IMR-90 (cell line): ENCODE data around the gene SFXN3. TPM values are rescaled to one million over a fixed set of nuclear protein-coding genes. Genes with fewer than 3 reads are reported as not detected.

Experiments used
- ATAC-seq: fragments of 200-7000 bp; cut with Tn5 transposase; 2 replicates; pipeline ENCODE4 v1.9.1; 2020; ENCODE audit warnings: low read depth, mild to moderate bottlenecking, moderate library complexity
- BruUV-seq: library from RNA; stranded (reverse); fragments of 400-500 nt; replicated peaks from 2 replicates; lab custom pipeline; 2021; lab: Mats Ljungman, UMichigan
- CTCF ChIA-PET: fragments of 300-600 bp; formaldehyde crosslinking; extraction: SDS; loops from one replicate; lab custom pipeline; 2021; ENCODE audit warnings: antibody characterized with exemption; lab: Yijun Ruan, JAX
- POLR2A ChIA-PET: fragments of 300-600 bp; sonication (Branson Sonifier 250); formaldehyde crosslinking; loops from one replicate; lab custom pipeline; 2022; ENCODE audit warnings: antibody characterized with exemption; ENCODE audit not compliant: unreplicated experiment; lab: Charles Lee
- DNase-seq: peaks from one replicate; pipeline ENCODE4 v3.0.0; 2013
- H2AFZ ChIP-seq: replicated peaks from 2 replicates; pipeline ENCODE3; 2013; ENCODE audit warnings: low read length, mild to moderate bottlenecking; ENCODE audit not compliant: poor library complexity
- H2AK5ac ChIP-seq: 2 replicates; pipeline ENCODE4 v1.6.1; 2013; ENCODE audit warnings: low read depth, low read length, inconsistent platforms
- H2AK9ac ChIP-seq: replicated peaks from 2 replicates; pipeline ENCODE3; 2013; ENCODE audit warnings: mild to moderate bottlenecking, low read depth, low read length, moderate library complexity; ENCODE audit not compliant: poor library complexity
- H2BK120ac ChIP-seq: 2 replicates; pipeline ENCODE4 v1.6.1; 2013; ENCODE audit warnings: low read depth, low read length, inconsistent platforms
- H2BK15ac ChIP-seq: 3 replicates; pipeline ENCODE4 v1.6.1; 2013; ENCODE audit warnings: low read depth, low read length, inconsistent platforms
- H2BK20ac ChIP-seq: 2 replicates; pipeline ENCODE4 v1.6.1; 2013; ENCODE audit warnings: low read depth, mild to moderate bottlenecking, inconsistent platforms, low read length, moderate library complexity
- H2BK5ac ChIP-seq: 2 replicates; pipeline ENCODE4 v1.6.1; 2013; ENCODE audit warnings: mild to moderate bottlenecking, low read depth, low read length, inconsistent platforms; ENCODE audit not compliant: poor library complexity, severe bottlenecking
- H3K14ac ChIP-seq: replicated peaks from 2 replicates; pipeline ENCODE4 v1.6.1; 2013; ENCODE audit warnings: low read depth, low read length, inconsistent platforms
- H3K18ac ChIP-seq: 2 replicates; pipeline ENCODE4 v1.6.1; 2013; ENCODE audit warnings: low read depth, low read length, control low read depth
- H3K23ac ChIP-seq: 2 replicates; pipeline ENCODE4 v1.6.1; 2013; ENCODE audit warnings: low read depth, low read length, inconsistent platforms
- H3K27ac ChIP-seq: 2 replicates; pipeline ENCODE4 v1.5.1; 2013; ENCODE audit warnings: mild to moderate bottlenecking, control low read depth, low read length; ENCODE audit not compliant: insufficient read depth
- H3K27me3 ChIP-seq: 2 replicates; pipeline ENCODE4 v1.6.1; 2013; ENCODE audit warnings: low read length; ENCODE audit not compliant: control insufficient read depth, insufficient read depth
- H3K36me3 ChIP-seq: 2 replicates; pipeline ENCODE4 v1.6.1; 2013; ENCODE audit warnings: low read length, mixed read lengths; ENCODE audit not compliant: control insufficient read depth, insufficient read depth
- H3K4ac ChIP-seq: 2 replicates; pipeline ENCODE4 v1.6.1; 2013; ENCODE audit warnings: low read depth, low read length, inconsistent platforms
- H3K4me1 ChIP-seq: 2 replicates; pipeline ENCODE4 v1.6.1; 2013; ENCODE audit warnings: low read length, mixed read lengths; ENCODE audit not compliant: control insufficient read depth, insufficient read depth
- H3K4me2 ChIP-seq: 2 replicates; pipeline ENCODE4 v1.6.1; 2013; ENCODE audit warnings: low read depth, mild to moderate bottlenecking, control low read depth, low read length, moderate library complexity
- H3K4me3 ChIP-seq: 2 replicates; pipeline ENCODE4 v1.5.1; 2013; ENCODE audit warnings: low read depth, mild to moderate bottlenecking, control low read depth, low read length, moderate library complexity; ENCODE audit not compliant: insufficient read depth
- H3K56ac ChIP-seq: 2 replicates; pipeline ENCODE4 v1.6.1; 2013; ENCODE audit warnings: low read length, inconsistent platforms; ENCODE audit not compliant: insufficient read depth; ENCODE audit errors: extremely low read depth
- H3K79me1 ChIP-seq, 2 experiments: 2 replicates each; pipeline ENCODE4 v1.6.1; 2013; ENCODE audit warnings: low read length in 2 of 2, inconsistent platforms in 1 of 2, low read depth in 1 of 2
- H3K9ac ChIP-seq: 2 replicates; pipeline ENCODE4 v1.6.1; 2013; ENCODE audit warnings: low read depth, low read length, control low read depth
- H3K9me1 ChIP-seq: 2 replicates; pipeline ENCODE4 v1.6.1; 2013; ENCODE audit warnings: low read length, inconsistent platforms; ENCODE audit not compliant: insufficient read depth
- H3K9me3 ChIP-seq: 2 replicates; pipeline ENCODE4 v1.6.1; 2013; ENCODE audit warnings: low read length; ENCODE audit not compliant: control insufficient read depth, insufficient read depth
- H4K20me1 ChIP-seq: 2 replicates; pipeline ENCODE4 v1.6.1; 2013; ENCODE audit warnings: low read length, inconsistent platforms; ENCODE audit not compliant: insufficient read depth
- H4K5ac ChIP-seq: 2 replicates; pipeline ENCODE4 v1.6.1; 2013; ENCODE audit warnings: mild to moderate bottlenecking, low read depth, low read length, control low read depth
- H4K8ac ChIP-seq, 2 experiments: 2 replicates each; pipeline ENCODE4 v1.6.1; 2013; ENCODE audit warnings: low read depth in 2 of 2, low read length in 2 of 2, control low read depth in 1 of 2, inconsistent platforms in 1 of 2
- H4K91ac ChIP-seq: 2 replicates; pipeline ENCODE4 v1.6.1; 2013; ENCODE audit warnings: low read depth, low read length, inconsistent platforms; ENCODE audit not compliant: insufficient read depth
- BHLHE40 ChIP-seq: fragments of 150-350 bp; IDR thresholded peaks from 2 replicates; pipeline ENCODE4 v1.6.1; 2016; ENCODE audit warnings: mild to moderate bottlenecking, low read depth, low read length
- CEBPB ChIP-seq: IDR thresholded peaks from 2 replicates; pipeline ENCODE4 v1.6.1; 2012; ENCODE audit warnings: low read depth, low read length, improper control_type of control experiment
- CHD1 ChIP-seq: IDR thresholded peaks from 2 replicates; pipeline ENCODE4 v1.6.1; 2012; ENCODE audit warnings: low read depth, low read length, improper control_type of control experiment
- NFE2L2 ChIP-seq: fragments of 150-350 bp; IDR thresholded peaks from 2 replicates; pipeline ENCODE4 v1.6.1; 2016; ENCODE audit warnings: low read depth, mild to moderate bottlenecking, low read length
- POLR2A ChIP-seq: IDR thresholded peaks from 2 replicates; pipeline ENCODE4 v1.6.1; 2012; ENCODE audit warnings: mild to moderate bottlenecking, low read depth, low read length
- RAD21 ChIP-seq: IDR thresholded peaks from 2 replicates; pipeline ENCODE4 v1.6.1; 2012; ENCODE audit warnings: low read length, improper control_type of control experiment
- RCOR1 ChIP-seq: IDR thresholded peaks from 2 replicates; pipeline ENCODE4 v1.6.1; 2012; ENCODE audit warnings: mild to moderate bottlenecking, low read length, improper control_type of control experiment; ENCODE audit not compliant: insufficient replicate concordance
- SMC3 ChIP-seq: fragments of 150-350 bp; IDR thresholded peaks from 2 replicates; pipeline ENCODE4 v1.6.1; 2016; ENCODE audit warnings: low read depth, mild to moderate bottlenecking, antibody characterized with exemption, low read length, moderate library complexity
- WGBS, 2 experiments: methylation state at CpG; one replicate each; pipeline versions ENCODE4 v1.1.5 to v1.1.7; 2013; ENCODE audit warnings: missing lambda C conversion rate in 2 of 2; ENCODE audit not compliant: insufficient read length in 1 of 2; ENCODE audit errors: extremely low coverage in 2 of 2; 5-methylcytosine and 5-hydroxymethylcytosine counted together
- dilution Hi-C: fragments of 300-500 bp; cut with HindIII; formaldehyde crosslinking; loops from one replicate; pipeline ENCODE4 v1.14.3; 2018; ENCODE audit warnings: low sequenced_read_pairs; ENCODE audit not compliant: unreplicated experiment
- in situ Hi-C: fragments of 300-500 bp; cut with MboI; formaldehyde crosslinking; loops from 3 replicates; pipeline ENCODE4 v1.14.3; 2019; ENCODE audit warnings: low sequenced_read_pairs, inconsistent platforms, mixed read lengths
- intact Hi-C: fragments of 100-400 bp; cut with micrococcal nuclease; formaldehyde crosslinking; loops from 2 replicates; pipeline ENCODE4 v1.10.0; 2022
- polyA plus RNA-seq, 3 experiments: library from polyadenylated mRNA; depleted of rRNA; stranded (reverse); fragments of >200 nt; gene quantifications; 2 replicates each; pipeline ENCODE4 v1.2.3, GENCODE V29; 2012; ENCODE audit warnings: low replicate concordance in 1 of 3
- total RNA-seq: library from RNA; depleted of rRNA; stranded (reverse); fragments of >200 nt; gene quantifications from 2 replicates; pipeline ENCODE4 v1.2.3, GENCODE V29; 2012
- TF ChIP-seq, protein P1 (sequence below): conservative IDR thresholded peaks from 2 replicates; pipeline ENCODE4 v1.5.1; 2012; ENCODE audit warnings: mild to moderate bottlenecking, low read depth, low read length, improper control_type of control experiment
- TF ChIP-seq, protein P2 (sequence below): fragments of 150-350 bp; IDR thresholded peaks from 2 replicates; pipeline ENCODE4 v1.6.1; 2017; ENCODE audit warnings: mild to moderate bottlenecking, antibody characterized with exemption, low read length, low read depth

The SFXN3 gene
- total and polyA plus RNA-seq, 2 of the 4 experiments (the other 2 are of a cell fraction): 64.7 to 77.2 TPM

DNA sequence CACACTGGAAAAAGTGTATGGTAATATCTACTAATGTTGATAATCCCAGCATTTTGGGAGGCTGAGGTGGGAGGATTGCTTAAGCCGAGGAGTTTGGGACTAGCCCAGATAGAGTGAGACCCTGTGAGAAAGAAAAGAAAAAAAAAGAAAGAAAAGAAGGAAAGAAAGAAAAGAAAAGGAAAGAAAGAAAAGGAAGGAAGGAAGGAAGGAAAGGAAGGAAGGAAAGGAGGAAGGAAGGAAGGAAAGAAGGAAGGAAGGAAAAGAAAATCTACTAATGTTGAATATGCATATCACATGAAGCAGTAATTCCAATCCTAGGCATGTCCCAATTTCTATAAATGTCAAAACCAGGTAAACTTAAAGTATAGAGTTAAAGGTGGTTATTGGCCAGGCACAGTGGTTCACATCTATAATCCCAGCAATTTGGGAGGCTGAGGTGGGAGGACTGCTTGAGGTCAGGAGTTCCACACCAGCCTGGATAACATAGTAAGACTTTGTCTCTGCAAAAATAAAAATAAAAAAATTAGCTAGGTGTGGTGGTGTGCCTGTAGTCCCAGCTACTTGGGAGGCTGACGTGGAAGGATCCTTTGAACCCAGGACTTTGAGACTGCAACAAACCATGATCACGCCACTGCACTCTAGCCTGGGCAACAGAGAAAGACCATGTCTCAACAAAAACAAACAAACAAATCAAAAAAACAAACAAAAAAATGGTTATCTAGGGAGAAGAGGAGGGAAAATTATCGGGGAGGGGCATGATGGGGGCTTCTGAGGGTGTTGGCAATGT, 25.5 kb downstream of the SFXN3 start:
- H3K9ac ChIP-seq: no peak overlapping the region
- ChIA-PET POLR2A (no interaction called here), CTCF (interaction anchor here (1.4 to 1.5 kb wide), 2 partner anchors 10 to 86 kb away, joined by 5 to 7 read pairs; no protein-coding TSS in a partner anchor)
- no peak overlapping the region for H3K23ac ChIP-seq
- no peak overlapping the region for H2AFZ ChIP-seq
- H2BK120ac ChIP-seq: no peak overlapping the region
- no peaks in the 10 kb centered on the region for H3K27me3 ChIP-seq
- H3K9me3 ChIP-seq: no peaks in the 10 kb centered on the region
- no peak overlapping the region for H2BK15ac ChIP-seq
- 100% methylated on average over 1 of the region's 4 CpGs; no CpG with 5 or more reads in 1 of the 2 experiments for WGBS, 2 experiments
- no peak for DNase-seq
- no peaks in the 10 kb centered on the region for H3K9me1 ChIP-seq
- no peak overlapping the region for H2AK5ac ChIP-seq
- no peak overlapping the region for H2AK9ac ChIP-seq
- peaks cover 7% of the 10 kb centered on the region for H3K4me1 ChIP-seq
- H3K4me3 ChIP-seq: no peak overlapping the region
- H3K14ac ChIP-seq: no peak overlapping the region
- H3K36me3 ChIP-seq: no peaks in the 10 kb centered on the region
- H3K18ac ChIP-seq: no peak overlapping the region
- no peak overlapping the region for H3K27ac ChIP-seq
- no peak overlapping the region for H2BK20ac ChIP-seq
- TF ChIP-seq RCOR1 (no peak), NFE2L2 (no peak), BHLHE40 (no peak), CHD1 (no peak), CEBPB (no peak), SMC3 (no peak), RAD21 (no peak), POLR2A (no peak)
- TF ChIP-seq, protein P1, sequence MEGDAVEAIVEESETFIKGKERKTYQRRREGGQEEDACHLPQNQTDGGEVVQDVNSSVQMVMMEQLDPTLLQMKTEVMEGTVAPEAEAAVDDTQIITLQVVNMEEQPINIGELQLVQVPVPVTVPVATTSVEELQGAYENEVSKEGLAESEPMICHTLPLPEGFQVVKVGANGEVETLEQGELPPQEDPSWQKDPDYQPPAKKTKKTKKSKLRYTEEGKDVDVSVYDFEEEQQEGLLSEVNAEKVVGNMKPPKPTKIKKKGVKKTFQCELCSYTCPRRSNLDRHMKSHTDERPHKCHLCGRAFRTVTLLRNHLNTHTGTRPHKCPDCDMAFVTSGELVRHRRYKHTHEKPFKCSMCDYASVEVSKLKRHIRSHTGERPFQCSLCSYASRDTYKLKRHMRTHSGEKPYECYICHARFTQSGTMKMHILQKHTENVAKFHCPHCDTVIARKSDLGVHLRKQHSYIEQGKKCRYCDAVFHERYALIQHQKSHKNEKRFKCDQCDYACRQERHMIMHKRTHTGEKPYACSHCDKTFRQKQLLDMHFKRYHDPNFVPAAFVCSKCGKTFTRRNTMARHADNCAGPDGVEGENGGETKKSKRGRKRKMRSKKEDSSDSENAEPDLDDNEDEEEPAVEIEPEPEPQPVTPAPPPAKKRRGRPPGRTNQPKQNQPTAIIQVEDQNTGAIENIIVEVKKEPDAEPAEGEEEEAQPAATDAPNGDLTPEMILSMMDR: no peak
- TF ChIP-seq, protein P2, sequence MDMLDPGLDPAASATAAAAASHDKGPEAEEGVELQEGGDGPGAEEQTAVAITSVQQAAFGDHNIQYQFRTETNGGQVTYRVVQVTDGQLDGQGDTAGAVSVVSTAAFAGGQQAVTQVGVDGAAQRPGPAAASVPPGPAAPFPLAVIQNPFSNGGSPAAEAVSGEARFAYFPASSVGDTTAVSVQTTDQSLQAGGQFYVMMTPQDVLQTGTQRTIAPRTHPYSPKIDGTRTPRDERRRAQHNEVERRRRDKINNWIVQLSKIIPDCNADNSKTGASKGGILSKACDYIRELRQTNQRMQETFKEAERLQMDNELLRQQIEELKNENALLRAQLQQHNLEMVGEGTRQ: no peak
- intact Hi-C loops (no loop called here), dilution Hi-C loops (no loop called here), in situ Hi-C loops (no loop called here)
- peaks cover 4 to 33% of the 10 kb centered on the region in 2 experiments for H3K79me1 ChIP-seq
- H3K4me2 ChIP-seq: no peak overlapping the region
- no peak overlapping the region for H4K5ac ChIP-seq
- ATAC-seq: no peak
- H3K56ac ChIP-seq: no peak overlapping the region
- no peak overlapping the region for H4K8ac ChIP-seq
- no peaks in the 10 kb centered on the region; the same call in none of the 2 replicates for H4K20me1 ChIP-seq
- no peak overlapping the region for H3K4ac ChIP-seq
- no TSS peak for BruUV-seq
- H2BK5ac ChIP-seq: no peak overlapping the region
- no peak overlapping the region for H4K91ac ChIP-seq
